Karpas-422 (cell line): ENCODE data around the gene MDP1. TPM values are rescaled to one million over a fixed set of nuclear protein-coding genes. Genes with fewer than 3 reads are reported as not detected.
"Not testable (repeated sequence)": the region's sequence is repeated elsewhere in the genome, so short reads cannot be mapped to it uniquely, and the experiment has no call there.

Experiments used
- DNase-seq: peaks from one replicate; pipeline ENCODE4 v3.0.0-alpha.2; 2015
- H2AFZ ChIP-seq: fragments of 200-600 bp; sonication (generic); 2 replicates; pipeline ENCODE4 v1.6.1; 2014; ENCODE audit warnings: antibody characterized with exemption, low read length, mixed read lengths
- H3K27ac ChIP-seq: fragments of 200-600 bp; sonication (generic); 2 replicates; pipeline ENCODE4 v1.5.1; 2014; ENCODE audit warnings: mild to moderate bottlenecking, low read length, moderate library complexity
- H3K27me3 ChIP-seq: fragments of 200-600 bp; sonication (generic); 2 replicates; pipeline ENCODE4 v1.6.1; 2014; ENCODE audit warnings: low read length, mixed read lengths
- H3K36me3 ChIP-seq: fragments of 200-600 bp; sonication (generic); 2 replicates; pipeline ENCODE4 v1.6.1; 2014; ENCODE audit warnings: low read length, mixed read lengths; ENCODE audit not compliant: insufficient read depth
- H3K4me1 ChIP-seq: fragments of 200-600 bp; sonication (generic); 2 replicates; pipeline ENCODE4 v1.6.1; 2014; ENCODE audit warnings: mild to moderate bottlenecking, low read length, mixed read lengths
- H3K4me2 ChIP-seq: fragments of 200-600 bp; sonication (generic); 2 replicates; pipeline ENCODE4 v1.6.1; 2014; ENCODE audit warnings: low read length, low read depth, mild to moderate bottlenecking; ENCODE audit not compliant: poor library complexity, severe bottlenecking
- H3K4me3 ChIP-seq: fragments of 200-600 bp; sonication (generic); 2 replicates; pipeline ENCODE4 v1.5.1; 2014; ENCODE audit warnings: mild to moderate bottlenecking, antibody characterized with exemption, low read length, mixed read lengths
- H3K79me2 ChIP-seq: fragments of 200-600 bp; sonication (generic); 2 replicates; pipeline ENCODE4 v1.6.1; 2014; ENCODE audit warnings: mild to moderate bottlenecking, low read length, mixed read lengths
- H3K9ac ChIP-seq: fragments of 200-600 bp; sonication (generic); 2 replicates; pipeline ENCODE4 v1.6.0; 2014; ENCODE audit warnings: low read length
- H3K9me2 ChIP-seq: fragments of 200-600 bp; sonication (generic), shearing (Covaris generic); replicated peaks from 2 replicates; pipeline ENCODE4 v1.6.0; 2014; ENCODE audit warnings: mild to moderate bottlenecking, low read length, moderate library complexity; ENCODE audit not compliant: insufficient read depth
- H3K9me3 ChIP-seq: fragments of 300-700, 200-600 bp; sonication (generic); 2 replicates; pipeline ENCODE4 v1.6.1; 2014; ENCODE audit warnings: low read length, mixed read lengths
- H4K20me1 ChIP-seq: fragments of 200-600 bp; sonication (generic); 2 replicates; pipeline ENCODE4 v1.6.1; 2014; ENCODE audit warnings: mild to moderate bottlenecking, antibody characterized with exemption, low read length, low read depth; ENCODE audit not compliant: insufficient read depth
- total RNA-seq: library from RNA; depleted of rRNA; stranded (reverse); fragments of >200 nt; shearing (Covaris generic); gene quantifications from 2 replicates; pipeline ENCODE4 v1.2.3, GENCODE V29; 2014; ENCODE audit warnings: low replicate concordance

The MDP1 gene
- total RNA-seq, 1 experiment from 2014 or later = 35.4 TPM

DNA sequence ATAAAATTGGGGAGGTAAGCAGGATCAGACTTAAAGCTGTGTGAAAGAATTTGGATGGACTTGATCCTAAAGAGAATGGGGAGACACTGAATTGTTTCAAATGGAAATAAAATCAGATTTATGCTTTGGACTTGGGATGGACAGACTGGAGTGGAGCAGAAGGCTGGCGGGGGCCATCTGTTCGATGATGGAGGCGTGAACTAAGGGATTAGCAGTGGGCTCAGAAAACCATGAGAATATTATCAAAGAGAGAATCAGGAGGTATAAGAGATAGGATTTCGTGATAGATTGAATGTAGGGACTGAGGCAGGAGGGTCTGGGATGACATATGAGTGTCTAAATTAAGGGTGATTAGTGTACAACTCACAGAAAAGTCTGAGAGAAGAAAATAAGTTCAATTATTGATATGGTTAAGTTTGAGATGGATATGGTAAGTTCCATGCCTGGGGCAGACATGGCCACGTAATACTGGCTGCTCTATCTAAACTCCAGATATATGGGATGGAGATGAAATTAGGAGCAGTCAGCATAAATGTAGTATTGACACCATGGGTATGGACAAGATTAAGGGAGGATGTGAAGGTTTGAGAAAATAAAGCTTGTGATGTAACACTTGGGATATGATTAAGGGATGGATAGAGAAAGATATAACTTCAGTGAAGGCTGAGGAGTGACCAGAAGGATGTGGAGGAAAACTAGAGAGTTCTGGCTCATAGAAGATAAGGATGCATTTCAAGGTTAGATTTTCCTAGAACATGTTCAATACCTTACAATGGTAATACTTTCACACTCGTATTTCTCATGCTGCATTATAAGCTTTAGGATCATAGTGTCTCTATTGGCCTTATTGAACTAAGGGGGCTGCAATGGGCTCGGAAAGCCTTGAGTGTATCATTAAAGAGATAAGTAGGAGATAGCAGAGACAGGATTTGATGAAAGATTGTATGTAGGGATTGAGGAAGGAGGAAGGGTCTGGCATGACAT lies 11.4 kb downstream of the MDP1 start:
- H2AFZ ChIP-seq = no peak overlapping the region
- no peak overlapping the region for H3K27ac ChIP-seq
- H3K36me3 ChIP-seq = peaks cover 72% of the 10 kb centered on the region
- H3K79me2 ChIP-seq = 0 out of 2 replicates have a peak, but pooled peaks cover 3% of the 10 kb centered on the region
- H3K4me2 ChIP-seq = no peak overlapping the region
- no peak overlapping the region for H3K9ac ChIP-seq
- peaks cover 8% of the 10 kb centered on the region for H3K9me3 ChIP-seq
- no peaks in the 10 kb centered on the region for H3K27me3 ChIP-seq
- H4K20me1 ChIP-seq = no peaks in the 10 kb centered on the region
- no peak for DNase-seq
- no peak overlapping the region for H3K4me3 ChIP-seq
- no peaks in the 10 kb centered on the region for H3K4me1 ChIP-seq
- no peaks in the 10 kb centered on the region for H3K9me2 ChIP-seq

DNA sequence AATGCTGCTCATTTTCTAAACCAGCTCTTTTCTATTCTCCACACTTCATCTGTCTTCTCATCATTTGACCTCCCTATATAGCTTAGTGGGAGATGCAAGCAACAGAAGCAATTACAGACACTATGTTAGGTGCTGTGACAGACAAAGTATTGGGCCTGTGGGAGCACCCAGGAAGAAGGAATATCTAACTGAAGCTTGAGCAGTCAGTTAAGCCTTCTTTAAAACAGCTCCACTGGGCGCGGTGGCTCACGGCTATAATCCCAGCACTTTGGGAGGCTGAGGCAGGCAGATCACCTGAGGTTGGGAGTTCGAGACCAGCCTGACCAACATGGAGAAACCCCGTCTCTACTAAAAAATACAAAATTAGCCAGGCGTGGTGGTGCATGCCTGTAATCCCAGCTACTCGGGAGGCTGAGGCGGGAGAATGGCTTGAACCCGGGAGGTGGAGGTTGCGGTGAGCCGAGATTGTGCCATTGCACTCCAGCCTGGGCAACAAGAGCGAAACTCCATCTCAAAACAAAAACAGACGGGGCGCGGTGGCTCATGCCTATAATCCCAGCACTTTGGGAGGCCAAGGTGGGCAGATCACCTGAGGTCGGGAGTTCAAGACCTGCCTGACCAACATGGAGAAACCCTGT lies 12.5 kb downstream of the MDP1 start:
- H3K9me3 ChIP-seq, H3K27me3 ChIP-seq: not testable (repeated sequence)

DNA sequence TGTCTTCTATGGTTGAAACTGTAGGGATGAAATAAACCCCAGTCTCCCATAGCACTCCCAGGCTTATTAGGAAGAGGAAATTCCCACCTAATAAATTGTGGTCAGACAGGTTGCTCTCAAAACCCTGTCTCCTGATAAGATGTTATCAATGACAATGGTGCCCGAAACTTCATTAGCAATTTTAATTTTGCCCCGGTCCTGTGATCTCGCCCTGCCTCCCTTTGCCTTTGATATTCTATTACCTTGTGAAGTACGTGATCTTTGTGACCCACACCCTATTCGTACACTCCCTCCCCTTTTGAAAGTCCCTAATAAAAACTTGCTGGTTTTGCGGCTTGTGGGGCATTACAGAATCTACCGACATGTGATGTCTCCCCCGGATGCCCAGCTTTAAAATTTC lies 13.3 kb downstream of the MDP1 start:
- peaks cover 57% of the 10 kb centered on the region for H3K36me3 ChIP-seq
- H3K4me3 ChIP-seq, H3K4me2 ChIP-seq, H4K20me1 ChIP-seq, H3K9me2 ChIP-seq, H3K27me3 ChIP-seq, H3K27ac ChIP-seq, DNase-seq, H3K4me1 ChIP-seq, H2AFZ ChIP-seq, H3K79me2 ChIP-seq, H3K9me3 ChIP-seq, H3K9ac ChIP-seq: not testable (repeated sequence)

More for the DNA sequence above, 12.5 kb downstream of the MDP1 start:
- not testable (repeated sequence) for H3K4me3 ChIP-seq, DNase-seq, H3K27ac ChIP-seq, H2AFZ ChIP-seq, H3K4me1 ChIP-seq, H3K79me2 ChIP-seq, H3K9ac ChIP-seq, H3K9me2 ChIP-seq, H3K4me2 ChIP-seq, H4K20me1 ChIP-seq
- H3K36me3 ChIP-seq = peaks cover 65% of the 10 kb centered on the region

DNA sequence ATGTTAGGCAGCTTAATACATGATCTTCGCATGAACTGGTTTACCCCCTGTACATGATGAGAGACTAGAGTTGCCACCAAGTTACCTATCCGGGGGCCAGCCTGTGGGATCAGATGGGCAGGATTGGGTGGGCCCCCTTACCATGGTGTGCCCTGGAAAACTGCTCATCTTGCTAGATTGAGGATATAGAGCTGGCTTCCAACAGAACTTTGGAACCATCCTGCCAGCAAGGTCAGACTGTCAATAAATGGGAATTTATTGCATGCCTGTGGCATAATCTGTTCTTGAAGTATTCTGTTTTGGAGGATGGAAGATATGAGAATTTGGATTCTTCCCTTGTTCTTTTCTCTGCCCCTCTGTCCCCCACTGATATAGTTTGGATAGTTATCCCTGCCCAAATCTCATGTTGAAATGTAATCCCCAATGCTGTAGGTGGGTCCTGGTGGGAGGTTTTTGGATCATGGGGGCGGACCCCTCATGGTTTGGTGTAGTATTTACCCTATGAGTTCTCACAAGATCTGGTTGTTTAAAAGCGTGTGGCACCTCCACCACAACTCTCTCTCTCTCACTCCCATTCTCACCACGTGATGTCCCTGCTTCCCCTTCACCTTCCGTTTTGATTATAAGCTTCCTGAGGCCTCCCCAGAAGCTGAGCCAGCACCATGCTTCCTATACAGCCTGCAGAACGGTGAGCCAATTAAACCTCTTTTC lies 16.9 kb downstream of the MDP1 start:
- peaks cover 16% of the 10 kb centered on the region for H3K79me2 ChIP-seq
- H2AFZ ChIP-seq = no peak overlapping the region
- H3K36me3 ChIP-seq = peaks cover 26% of the 10 kb centered on the region
- H3K4me2 ChIP-seq = no peak overlapping the region
- H3K27ac ChIP-seq = no peak overlapping the region
- no peak for DNase-seq
- H4K20me1 ChIP-seq = no peaks in the 10 kb centered on the region
- peaks cover 8% of the 10 kb centered on the region for H3K9me3 ChIP-seq
- H3K4me3 ChIP-seq = no peak overlapping the region
- peaks cover 33% of the 10 kb centered on the region for H3K4me1 ChIP-seq
- no peaks in the 10 kb centered on the region for H3K9me2 ChIP-seq
- H3K27me3 ChIP-seq = no peaks in the 10 kb centered on the region
- no peak overlapping the region for H3K9ac ChIP-seq

DNA sequence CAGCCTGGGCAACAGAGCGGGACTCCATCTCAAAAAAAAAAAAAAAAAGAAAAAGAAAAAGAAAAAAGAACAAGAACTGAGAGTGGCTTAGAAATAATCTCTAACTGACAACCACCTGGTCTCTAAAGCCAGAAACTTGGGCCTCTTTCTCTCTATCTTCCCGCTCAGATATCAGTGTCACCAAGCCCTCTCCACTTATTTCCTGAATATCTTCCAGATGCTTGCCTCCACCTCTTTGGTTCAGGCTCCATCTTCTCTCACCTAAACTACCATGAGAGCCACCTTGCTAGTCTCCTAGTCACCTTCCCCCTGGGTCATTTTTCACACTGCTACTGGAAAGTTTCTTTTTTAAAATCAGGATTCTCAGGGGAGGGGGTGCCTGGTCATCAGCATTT lies 18.8 kb downstream of the MDP1 start:
- Histone ChIP-seq H3K4me2 (peak overlapping the region; percentile 74), H3K79me2 (peaks cover 29% of the 10 kb centered on the region), H2AFZ (no peak overlapping the region), H3K9me2 (no peaks in the 10 kb centered on the region), H3K36me3 (peaks cover 23% of the 10 kb centered on the region), H3K4me1 (peaks cover 35% of the 10 kb centered on the region), H3K27me3 (no peaks in the 10 kb centered on the region), H3K9ac (peak overlapping the region; percentile 89), H4K20me1 (no peaks in the 10 kb centered on the region), H3K27ac (peak overlapping the region; percentile 78), H3K4me3 (peak overlapping the region; percentile 72), H3K9me3 (0 out of 2 replicates have a peak, but pooled peaks cover 2% of the 10 kb centered on the region)
- DNase-seq = no peak

DNA sequence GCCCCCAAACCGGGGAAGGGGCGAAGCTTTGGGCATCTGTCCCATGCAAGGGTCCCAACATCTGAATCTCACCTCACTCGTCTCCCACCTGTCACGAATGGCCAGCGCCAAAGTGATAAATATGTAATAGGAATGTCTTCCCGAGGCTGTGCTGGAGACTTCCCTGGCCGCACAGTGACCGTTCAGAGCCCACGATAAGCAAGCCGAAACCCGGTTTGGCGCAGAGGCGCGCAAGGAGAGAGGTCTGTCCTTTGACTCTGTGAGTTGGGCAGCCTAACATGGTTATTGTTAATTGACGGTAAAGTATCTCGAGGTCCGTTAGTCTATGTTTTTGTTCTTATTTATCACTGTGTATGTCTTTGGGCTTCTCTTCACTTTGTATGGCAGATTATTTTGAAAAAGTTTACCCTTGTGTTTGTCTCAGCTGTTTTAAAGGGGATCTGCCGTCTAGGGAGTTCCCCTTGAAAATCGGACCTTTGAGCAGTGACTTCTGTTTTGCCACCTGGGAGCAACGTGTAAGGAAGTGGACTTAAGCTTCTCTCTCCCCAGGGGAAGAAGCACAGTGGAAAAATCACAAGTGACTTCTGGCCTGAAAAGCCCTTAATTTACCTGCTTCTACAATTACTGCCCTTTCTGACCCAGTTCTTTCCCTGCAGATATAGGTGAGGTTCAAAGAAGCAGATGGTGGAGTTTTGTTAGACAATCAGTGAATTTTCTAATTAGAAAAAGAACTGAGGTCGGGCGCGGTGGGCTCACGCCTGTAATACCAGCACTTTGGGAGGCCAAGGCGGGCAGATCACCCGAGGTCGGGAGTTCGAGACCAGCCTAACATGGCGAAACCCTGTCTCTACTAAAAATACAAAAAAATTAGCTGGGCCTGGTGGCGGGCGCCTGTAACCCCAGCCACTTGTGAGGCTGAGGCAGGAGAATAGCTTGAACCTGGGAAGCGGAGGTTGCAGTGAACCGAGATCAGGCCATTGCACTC lies 19.5 kb downstream of the MDP1 start:
- Histone ChIP-seq H3K27me3 (no peaks in the 10 kb centered on the region), H3K36me3 (peaks cover 23% of the 10 kb centered on the region), H3K9ac (peak overlapping the region; percentile 89), H3K27ac (peak overlapping the region; percentile 78), H3K9me3 (no peaks in the 10 kb centered on the region), H4K20me1 (no peaks in the 10 kb centered on the region), H3K4me1 (peaks cover 35% of the 10 kb centered on the region), H3K4me2 (peak overlapping the region; percentile 74), H2AFZ (peak overlapping the region; percentile 74; the same call in 1 of the 2 replicates), H3K4me3 (peak overlapping the region; percentile 72), H3K79me2 (peaks cover 33% of the 10 kb centered on the region), H3K9me2 (no peaks in the 10 kb centered on the region)
- DNase-seq = peak; percentile 81

DNA sequence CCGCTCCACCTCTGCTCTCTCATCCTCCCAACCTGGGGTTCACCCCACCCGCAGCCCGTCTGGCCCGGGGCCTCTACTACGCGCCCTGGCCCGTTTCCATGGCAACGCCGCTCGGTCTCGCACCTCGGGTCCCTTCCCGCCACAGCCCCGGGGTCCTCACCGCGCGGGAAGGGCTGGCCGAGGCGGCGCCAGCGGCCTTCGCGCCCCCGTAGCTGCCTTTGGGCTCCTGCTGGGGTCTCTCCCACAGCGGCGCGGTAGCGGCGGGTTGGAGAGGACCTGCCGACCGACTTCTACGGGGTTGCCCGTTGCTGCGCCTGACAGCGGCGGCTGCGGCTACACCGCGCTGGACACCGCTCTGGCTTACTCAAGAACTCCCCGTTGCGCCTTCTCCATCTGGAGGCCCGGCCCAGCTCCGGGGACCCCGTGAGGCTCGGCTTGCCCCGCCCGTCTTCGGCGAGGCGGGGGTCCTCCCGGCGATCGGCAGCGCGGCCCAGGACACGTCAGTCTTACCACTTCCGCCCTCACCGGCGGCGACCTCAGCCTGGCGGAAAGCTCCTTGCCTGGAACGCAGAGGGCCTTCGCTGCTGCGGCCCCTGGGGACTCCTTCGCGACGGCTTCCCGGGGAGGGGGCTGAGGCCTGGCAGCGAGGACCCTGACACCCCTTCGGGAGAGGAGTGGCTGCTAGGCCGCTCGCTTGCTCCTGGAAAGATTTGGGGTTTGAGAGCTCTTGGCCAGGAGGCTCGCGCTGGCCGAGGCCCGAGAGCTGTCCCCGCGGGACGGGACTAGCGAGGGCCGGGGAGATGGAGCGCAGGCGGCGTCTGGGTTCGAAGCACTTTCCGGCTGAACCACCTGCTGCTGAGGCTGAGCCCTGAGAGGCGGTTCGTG lies 20.4 kb downstream of the MDP1 start, which contains the start of gene TM9SF1:
TM9SF1 (minus strand) TSS at position 256 of the 885 bp plus-strand sequence. CDS start 422 bp downstream, outside the sequence.
- Histone ChIP-seq H3K4me2 (peak within 1 kb of the TSS; percentile 74), H3K79me2 (peaks cover 37% of the 10 kb centered on the region), H3K4me3 (peak within 1 kb of the TSS; percentile 72), H3K4me1 (peaks cover 35% of the 10 kb centered on the region), H3K9ac (peak within 1 kb of the TSS; percentile 89), H3K36me3 (peaks cover 23% of the 10 kb centered on the region), H3K9me2 (no peaks in the 10 kb centered on the region), H3K9me3 (no peaks in the 10 kb centered on the region), H3K27ac (peak within 1 kb of the TSS; percentile 78), H2AFZ (peak within 1 kb of the TSS; percentile 74; the same call in 1 of the 2 replicates), H4K20me1 (no peaks in the 10 kb centered on the region), H3K27me3 (no peaks in the 10 kb centered on the region)
- DNase-seq = peak; percentile 97
